Small intestine (tissue), 7 donors: ENCODE measurements around the gene ZNF764. TPM values are rescaled to one million over a fixed set of nuclear protein-coding genes. Genes with fewer than 3 reads are reported as not detected.
"Not testable (repeated sequence)": the region's sequence is repeated elsewhere in the genome, so short reads cannot be mapped to it uniquely, and the experiment has no call there.

Source experiments
- DNase-seq, 2 donors: peaks; one replicate each; pipeline versions ENCODE4 v3.0.0 to v3.0.0-alpha.2; 2013
- FAIRE-seq: peaks from 2 replicates; lab custom pipeline; 2012; peaks lifted over from hg19 to GRCh38; lab: Jason Lieb, UNC
- H3K27ac ChIP-seq, 3 donors: one replicate each; pipeline ENCODE4 v1.5.1; 2013; ENCODE audit warnings: low read length in 2 of 3, mild to moderate bottlenecking in 2 of 3, control low read depth in 1 of 3, inconsistent platforms in 1 of 3, low read depth in 1 of 3, moderate library complexity in 1 of 3
- H3K27me3 ChIP-seq, 3 donors: one replicate each; pipeline ENCODE4 v1.6.1; 2013; ENCODE audit warnings: low read length in 3 of 3, inconsistent platforms in 1 of 3; ENCODE audit not compliant: control insufficient read depth in 3 of 3, insufficient read depth in 3 of 3
- H3K36me3 ChIP-seq, 3 donors: one replicate each; pipeline ENCODE4 v1.6.1; 2013; ENCODE audit warnings: low read length in 3 of 3, inconsistent platforms in 1 of 3, low read depth in 1 of 3, mild to moderate bottlenecking in 1 of 3, moderate library complexity in 1 of 3; ENCODE audit not compliant: control insufficient read depth in 3 of 3, insufficient read depth in 2 of 3
- H3K4me1 ChIP-seq, 3 donors: one replicate each; pipeline ENCODE4 v1.6.1; 2013; ENCODE audit warnings: low read length in 2 of 3, inconsistent platforms in 1 of 3, low read depth in 1 of 3, mild to moderate bottlenecking in 1 of 3, moderate library complexity in 1 of 3; ENCODE audit not compliant: control insufficient read depth in 3 of 3, insufficient read depth in 2 of 3
- H3K4me3 ChIP-seq, 3 donors: one replicate each; pipeline ENCODE4 v1.5.1; 2013; ENCODE audit warnings: low read length in 3 of 3, control low read depth in 1 of 3, inconsistent platforms in 1 of 3, low read depth in 1 of 3, mild to moderate bottlenecking in 1 of 3, moderate library complexity in 1 of 3
- H3K9me3 ChIP-seq, 2 donors: one replicate each; pipeline ENCODE4 v1.6.1; 2013; ENCODE audit warnings: low read depth in 1 of 2, low read length in 1 of 2; ENCODE audit not compliant: control insufficient read depth in 2 of 2, insufficient read depth in 1 of 2
- WGBS, 3 donors: extraction: QIAGEN DNeasy Blood & Tissue Kit; methylation state at CpG; one replicate each; pipeline ENCODE4 v1.1.7; 2013; 5-methylcytosine and 5-hydroxymethylcytosine counted together
- polyA plus RNA-seq, 4 donors: library from polyadenylated mRNA; stranded (reverse) in 3 of 4; unstranded in 1 of 4; fragments of 200-250 nt in 3 of 4; fragments of 120-200 nt in 1 of 4; gene quantifications; one replicate each; pipeline versions ENCODE4 v1.2.1 to v1.2.3, GENCODE V29; 2013
- donor health status: healthy with polysubstance abuse.
- donor health status: control.
- donor health status: control.
- donor health status: Bipolar disorder and iron deficiency.
- donor health status: healthy.

Gene ZNF764
- polyA plus RNA-seq, 4 donors, result 5.4 to 23.0 (median 6.2) TPM

GRCh38 chr16:30600929-30601328 is 42.8 kb upstream of the ZNF764 start:
- Histone ChIP-seq H3K36me3 (peaks cover 3 to 30% (median 7%) of the 10 kb centered on the region in 3 donors), H3K27me3 (no peaks in the 10 kb centered on the region), H3K9me3 (peaks cover 0 to 6% of the 10 kb centered on the region in 2 donors), H3K27ac (no peak overlapping the region), H3K4me1 (peaks cover 0 to 11% (median 4%) of the 10 kb centered on the region in 3 donors), H3K4me3 (no peak overlapping the region)
- no peak for DNase-seq
- 86 to 94% (median 89%) methylated on average over 2 of the region's 2 CpGs for WGBS, 3 donors
- no peak for FAIRE-seq

- Histone ChIP-seq H3K27me3 (no peaks in the 10 kb centered on the region), H3K4me1 (peaks cover 0 to 11% (median 4%) of the 10 kb centered on the region in 3 donors), H3K36me3 (peaks cover 3 to 23% (median 7%) of the 10 kb centered on the region in 3 donors), H3K4me3 (no peak overlapping the region), H3K27ac (no peak overlapping the region), H3K9me3 (peaks cover 0 to 6% of the 10 kb centered on the region in 2 donors)
- DNase-seq (no peak), FAIRE-seq (no peak)
- 96 to 99% (median 96%) methylated on average over 3 of the region's 3 CpGs for WGBS, 3 donors
Observed at GRCh38 chr16:30600215-30600614, 42.0 kb upstream of the ZNF764 start.

- Histone ChIP-seq H3K27me3 (no peaks in the 10 kb centered on the region), H3K4me3 (no peak overlapping the region), H3K4me1 (peaks cover 0 to 4% (median 0%) of the 10 kb centered on the region in 3 donors), H3K27ac (no peak overlapping the region), H3K9me3 (peaks cover 0 to 2% of the 10 kb centered on the region in 2 donors), H3K36me3 (peaks cover 0 to 11% (median 0%) of the 10 kb centered on the region in 3 donors)
- DNase-seq, result no peak
- WGBS, 3 donors, result 93 to 98% (median 93%) methylated on average over 4 of the region's 4 CpGs
- no peak for FAIRE-seq
Observed at GRCh38 chr16:30592871-30593270, 34.7 kb upstream of the ZNF764 start.

GRCh38 chr16:30590869-30591268 is 32.7 kb upstream of the ZNF764 start:
- WGBS, 3 donors, result 93 to 95% (median 95%) methylated on average over 9 of the region's 9 CpGs
- not testable (repeated sequence) for DNase-seq, H3K4me3 ChIP-seq, H3K27me3 ChIP-seq, FAIRE-seq, H3K4me1 ChIP-seq, H3K9me3 ChIP-seq
- Histone ChIP-seq H3K36me3 (peaks cover 0 to 17% (median 0%) of the 10 kb centered on the region in 3 donors), H3K27ac (peak overlapping the region in 2 of 3 donors; percentile 69 to 79)

GRCh38 chr16:30589582-30589981 is 31.4 kb upstream of the ZNF764 start:
- peak overlapping the region in 1 of 3 donors; percentile 69 for H3K27ac ChIP-seq
- H3K27me3 ChIP-seq, H3K4me1 ChIP-seq, H3K9me3 ChIP-seq, DNase-seq, H3K4me3 ChIP-seq, FAIRE-seq: not testable (repeated sequence)
- peaks cover 0 to 17% (median 0%) of the 10 kb centered on the region in 3 donors for H3K36me3 ChIP-seq
- 74 to 94% (median 84%) methylated on average over 2 of the region's 2 CpGs for WGBS, 3 donors

GRCh38 chr16:30588651-30589050 is 30.5 kb upstream of the ZNF764 start:
- no peaks in the 10 kb centered on the region for H3K9me3 ChIP-seq
- no peak for DNase-seq
- H3K36me3 ChIP-seq, result peaks cover 0 to 18% (median 0%) of the 10 kb centered on the region in 3 donors
- no peak overlapping the region for H3K4me3 ChIP-seq
- H3K4me1 ChIP-seq, result peaks cover 0 to 4% (median 0%) of the 10 kb centered on the region in 3 donors
- WGBS, 3 donors, result 93 to 100% (median 100%) methylated on average over 2 of the region's 2 CpGs
- no peak overlapping the region for H3K27ac ChIP-seq
- no peak for FAIRE-seq
- H3K27me3 ChIP-seq, result no peaks in the 10 kb centered on the region

- H3K4me3 ChIP-seq, result peak within 1 kb of the TSS; percentile 63 to 73 (median 66)
- H3K4me1 ChIP-seq, result peaks cover 0 to 3% (median 0%) of the 10 kb centered on the region in 3 donors
- no peaks in the 10 kb centered on the region for H3K9me3 ChIP-seq
- WGBS, 3 donors, result 0 to 1% (median 1%) methylated on average over 42 to 50 of the region's 50 CpGs
- H3K36me3 ChIP-seq, result peaks cover 2 to 45% (median 2%) of the 10 kb centered on the region in 3 donors
- FAIRE-seq (no peak), DNase-seq (peak; percentile 98 to 99)
- no peaks in the 10 kb centered on the region for H3K27me3 ChIP-seq
- H3K27ac ChIP-seq, result peak within 1 kb of the TSS; percentile 84 to 90 (median 89)
Observed at GRCh38 chr16:30585400-30586191, 27.4 kb upstream of the ZNF764 start, which contains the start of gene ZNF785. TSS of gene ZNF785 (minus strand) at chr16:30585697. CDS start at chr16:30585611, 86 bp downstream.

- Histone ChIP-seq H3K4me1 (no peaks in the 10 kb centered on the region), H3K4me3 (peak overlapping the region; percentile 63 to 73 (median 66)), H3K9me3 (no peaks in the 10 kb centered on the region), H3K36me3 (peaks cover 2 to 47% (median 2%) of the 10 kb centered on the region in 3 donors), H3K27ac (peak overlapping the region; percentile 84 to 90 (median 89)), H3K27me3 (no peaks in the 10 kb centered on the region)
- peak in 1 of 2 donors; percentile 28 for DNase-seq
- FAIRE-seq, result no peak
- 1 to 3% (median 2%) methylated on average over 19 to 23 of the region's 23 CpGs for WGBS, 3 donors
Observed at GRCh38 chr16:30585022-30585399, 26.8 kb upstream of the ZNF764 start.
